Ureter (tissue), 1 donor: ENCODE data around the gene BNIPL. TPM values are rescaled to one million over a fixed set of nuclear protein-coding genes. Genes with fewer than 3 reads are reported as not detected.
A peak's percentile ranks its signal among the peaks of the same experiment; 100 is the strongest.

Experiments used
- DNase-seq: peaks from one replicate; pipeline ENCODE4 v3.0.0-alpha.2; 2020; ENCODE audit warnings: low spot score
- total RNA-seq: library from RNA; stranded (reverse); gene quantifications from one replicate; pipeline ENCODE4 v1.2.4, GENCODE V29; 2023
- donor health status: DM: yes; HTN: yes; CAD: no.

BNIPL gene
- total RNA-seq, 1 donor from 2014 or later: 10.5 TPM

DNA sequence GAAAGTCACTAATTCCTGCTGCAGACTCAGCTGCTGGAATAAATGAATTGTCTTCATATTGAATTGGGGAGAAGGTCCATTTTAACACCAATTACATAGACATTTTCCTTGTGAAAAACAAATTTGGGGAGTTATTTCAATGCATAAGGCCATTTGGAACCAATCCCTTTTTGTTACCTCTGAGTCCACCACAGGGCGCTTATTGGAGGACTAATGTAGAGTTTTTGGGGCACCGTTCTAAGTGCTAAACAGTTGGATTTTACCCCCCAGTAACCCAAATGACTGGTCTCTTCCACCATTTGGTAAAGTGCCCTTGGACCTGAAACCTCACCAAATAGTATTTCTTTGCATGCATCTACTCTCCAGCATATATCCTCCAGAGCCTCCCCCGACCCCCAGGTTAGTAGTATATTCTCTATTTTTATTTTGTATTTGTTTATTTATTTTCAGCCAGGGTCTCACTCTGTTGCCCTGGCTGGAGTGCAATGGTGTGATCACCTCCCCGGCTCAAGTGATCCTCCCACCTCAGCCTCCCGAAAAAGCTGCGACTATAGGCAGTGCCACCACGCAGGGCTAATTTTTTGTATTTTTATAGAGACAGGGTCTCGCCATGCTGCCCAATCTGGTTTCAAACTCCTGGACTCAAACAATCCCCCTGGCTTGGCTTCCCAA, 26.6 kb upstream of the BNIPL start:
- DNase-seq: no peak

DNA sequence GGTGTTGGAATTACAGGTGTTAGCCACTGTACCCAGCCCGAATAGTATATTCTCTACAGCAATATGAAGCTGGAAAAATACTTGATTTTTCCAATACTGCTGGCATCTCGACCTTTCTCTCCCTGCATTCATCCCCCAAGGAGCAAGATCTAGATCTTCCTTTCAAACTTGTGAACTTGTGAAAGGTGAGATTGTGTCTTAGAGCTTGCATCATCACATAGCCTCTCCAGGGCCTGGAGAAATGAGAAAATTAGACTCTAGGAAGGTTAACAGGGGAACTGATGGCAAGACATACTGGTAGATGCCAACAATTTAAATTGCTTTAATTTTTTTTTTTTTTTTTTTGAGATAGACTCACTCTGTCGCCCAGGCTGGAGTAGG, 26.1 kb upstream of the BNIPL start:
- DNase-seq: no peak

- no peak for DNase-seq
Measured at GRCh38 chr1:151011154-151011850, 25.1 kb upstream of the BNIPL start.

GRCh38 chr1:151012684-151013471, 23.5 kb upstream of the BNIPL start:
- DNase-seq: no peak

DNA sequence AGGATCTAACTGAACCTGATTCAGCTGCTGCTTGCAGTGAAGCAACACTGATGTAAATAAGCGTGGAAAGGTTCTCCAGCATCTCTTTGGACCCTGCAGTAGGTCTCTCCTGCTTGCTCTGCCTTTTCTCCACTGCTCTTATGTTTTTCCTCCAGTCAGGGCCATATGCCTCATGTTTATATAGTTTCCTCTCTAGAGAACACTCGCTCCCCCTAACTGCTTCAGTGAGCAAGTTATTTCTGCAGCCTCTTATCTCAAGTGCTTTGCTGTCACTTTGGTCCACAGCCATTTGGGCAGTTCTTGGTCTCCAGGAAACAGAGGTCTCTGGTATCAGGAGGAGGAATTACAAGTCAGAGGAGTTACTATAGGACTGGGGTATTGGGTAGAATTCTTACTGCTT, 22.9 kb upstream of the BNIPL start:
- DNase-seq: no peak

GRCh38 chr1:151024540-151025146, 11.7 kb upstream of the BNIPL start:
- DNase-seq: peak; percentile 82

DNA sequence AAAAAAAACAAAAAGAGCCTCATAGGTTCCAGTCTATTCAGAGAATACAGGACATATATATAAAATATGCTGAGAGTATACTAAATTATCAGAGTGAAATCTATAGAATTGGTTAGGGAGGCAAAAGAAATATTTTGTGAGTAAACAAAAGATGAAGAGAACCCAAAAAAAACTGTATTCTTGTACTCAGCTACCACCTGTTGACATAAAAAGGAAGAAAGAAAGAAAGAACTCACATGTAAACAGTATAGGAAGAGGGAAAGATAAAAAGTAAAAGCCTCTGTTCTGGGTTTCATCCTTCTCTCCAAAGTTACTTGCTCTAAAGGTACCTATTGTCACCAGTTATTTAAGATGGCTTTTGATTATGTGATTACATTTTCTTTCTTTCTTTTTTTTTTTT, 9.9 kb upstream of the BNIPL start:
- no peak for DNase-seq

- DNase-seq: no peak
Measured at GRCh38 chr1:151032164-151032563, 4.2 kb upstream of the BNIPL start.

- no peak for DNase-seq
Measured at GRCh38 chr1:151035167-151035566, 1.2 kb upstream of the BNIPL start.

GRCh38 chr1:151037032-151037431, 646 bp downstream of the BNIPL start:
- DNase-seq: no peak

GRCh38 chr1:151039521-151039920, 3.1 kb downstream of the BNIPL start:
- DNase-seq: no peak

GRCh38 chr1:151043163-151043562, 6.8 kb downstream of the BNIPL start:
- no peak for DNase-seq

DNA sequence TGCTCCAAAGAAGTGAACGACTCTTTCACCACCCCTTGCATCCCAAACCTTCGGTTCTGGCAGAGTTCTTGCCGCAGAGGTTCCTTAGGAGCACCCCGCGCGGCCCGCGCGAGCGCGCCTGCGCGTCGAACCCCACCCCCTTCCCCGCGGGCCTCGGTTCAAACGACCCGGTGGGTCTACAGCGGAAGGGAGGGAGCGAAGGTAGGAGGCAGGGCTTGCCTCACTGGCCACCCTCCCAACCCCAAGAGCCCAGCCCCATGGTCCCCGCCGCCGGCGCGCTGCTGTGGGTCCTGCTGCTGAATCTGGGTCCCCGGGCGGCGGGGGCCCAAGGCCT, 11.2 kb downstream of the BNIPL start, which contains the start of gene C1orf56:
Gene C1orf56 (plus strand): TSS at position 161 of the 334 bp plus-strand sequence. CDS start 97 bp downstream, at position 258.
- peak; percentile 77 for DNase-seq

DNA sequence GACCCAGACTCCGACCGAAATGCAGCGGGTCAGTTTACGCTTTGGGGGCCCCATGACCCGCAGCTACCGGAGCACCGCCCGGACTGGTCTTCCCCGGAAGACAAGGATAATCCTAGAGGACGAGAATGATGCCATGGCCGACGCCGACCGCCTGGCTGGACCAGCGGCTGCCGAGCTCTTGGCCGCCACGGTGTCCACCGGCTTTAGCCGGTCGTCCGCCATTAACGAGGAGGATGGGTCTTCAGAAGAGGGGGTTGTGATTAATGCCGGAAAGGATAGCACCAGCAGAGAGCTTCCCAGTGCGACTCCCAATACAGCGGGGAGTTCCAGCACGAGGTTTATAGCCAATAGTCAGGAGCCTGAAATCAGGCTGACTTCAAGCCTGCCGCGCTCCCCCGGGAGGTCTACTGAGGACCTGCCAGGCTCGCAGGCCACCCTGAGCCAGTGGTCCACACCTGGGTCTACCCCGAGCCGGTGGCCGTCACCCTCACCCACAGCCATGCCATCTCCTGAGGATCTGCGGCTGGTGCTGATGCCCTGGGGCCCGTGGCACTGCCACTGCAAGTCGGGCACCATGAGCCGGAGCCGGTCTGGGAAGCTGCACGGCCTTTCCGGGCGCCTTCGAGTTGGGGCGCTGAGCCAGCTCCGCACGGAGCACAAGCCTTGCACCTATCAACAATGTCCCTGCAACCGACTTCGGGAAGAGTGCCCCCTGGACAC, 11.7 kb downstream of the BNIPL start:
- DNase-seq: peak; percentile 80

- no peak for DNase-seq
Measured at GRCh38 chr1:151048645-151049032, 12.3 kb downstream of the BNIPL start.

GRCh38 chr1:151049458-151049857, 13.1 kb downstream of the BNIPL start:
- DNase-seq: no peak

GRCh38 chr1:151050051-151050688, 13.8 kb downstream of the BNIPL start:
- no peak for DNase-seq

DNA sequence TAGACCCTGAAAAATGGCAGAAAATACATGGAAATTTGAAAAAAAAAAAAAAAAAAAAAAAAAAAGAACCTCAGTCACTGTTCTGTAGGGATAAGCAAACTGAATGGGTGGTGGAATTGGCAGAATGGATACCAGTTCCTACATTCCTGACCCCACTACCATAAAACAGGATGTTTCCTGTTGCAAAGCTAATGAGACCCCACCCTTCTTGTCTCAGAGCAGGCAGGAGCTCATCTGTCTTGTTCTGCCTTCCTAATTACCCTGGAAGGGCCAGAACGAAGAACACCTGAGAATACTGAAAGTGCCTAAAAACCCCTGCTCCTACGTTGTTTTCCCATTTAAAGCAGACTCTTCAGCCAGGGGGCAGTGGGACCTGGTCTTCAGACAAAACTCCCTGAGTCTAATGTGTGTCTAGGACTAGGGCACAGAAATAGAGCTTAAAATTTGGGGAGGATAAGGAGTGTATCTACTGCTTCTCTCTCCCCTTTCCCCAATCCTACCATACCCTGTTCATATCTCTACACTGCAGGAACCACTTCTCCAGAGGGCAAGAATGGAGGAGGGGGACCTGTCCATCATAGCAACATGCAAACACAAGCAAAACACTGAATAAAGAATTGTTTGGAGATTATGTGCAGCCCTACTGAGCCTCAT, 15.1 kb downstream of the BNIPL start:
- no peak for DNase-seq

- DNase-seq: no peak
Measured at GRCh38 chr1:151054971-151055547, 18.7 kb downstream of the BNIPL start.

DNA sequence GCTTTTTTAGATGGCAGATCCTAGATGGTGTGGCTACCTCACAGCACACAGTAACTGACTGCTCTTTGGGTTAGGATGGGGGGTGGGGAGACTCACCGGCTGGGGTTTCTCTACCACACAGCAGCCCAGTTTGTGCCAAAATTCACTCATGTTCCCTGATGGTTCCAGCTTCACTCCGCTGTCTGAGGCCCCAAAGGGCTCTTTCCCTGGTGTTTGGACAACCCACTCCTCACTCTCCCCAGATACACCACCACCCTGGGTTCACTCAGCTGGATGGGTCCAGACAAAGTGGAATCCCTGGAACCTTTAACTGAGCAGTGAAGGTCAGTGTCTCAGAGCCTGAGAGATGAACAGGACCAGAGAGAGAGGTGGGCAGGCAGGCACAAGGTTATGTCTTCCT, 19.2 kb downstream of the BNIPL start:
- DNase-seq: no peak
